GM19193 (cell line): ENCODE results near the gene ATL1.

Experiments used
- POLR2A ChIP-seq: IDR thresholded peaks from 4 replicates; pipeline ENCODE4 v1.6.1; 2011; ENCODE audit not compliant: insufficient read depth, insufficient read length; ENCODE audit errors: extremely low read depth

Gene ATL1

GRCh38 chr14:50612806-50613205 is 52.9 kb downstream of the ATL1 start:
- no peak for TF ChIP-seq POLR2A

- TF ChIP-seq POLR2A = no peak
Observed at GRCh38 chr14:50615056-50615455, 55.1 kb downstream of the ATL1 start.

GRCh38 chr14:50615552-50615951 is 55.6 kb downstream of the ATL1 start:
- TF ChIP-seq POLR2A = no peak

GRCh38 chr14:50616275-50616674 is 56.3 kb downstream of the ATL1 start:
- TF ChIP-seq POLR2A = no peak

GRCh38 chr14:50619569-50620141 is 59.7 kb downstream of the ATL1 start:
- TF ChIP-seq POLR2A = no peak

GRCh38 chr14:50620341-50620740 is 60.4 kb downstream of the ATL1 start:
- no peak for TF ChIP-seq POLR2A

GRCh38 chr14:50622978-50623377 is 63.0 kb downstream of the ATL1 start:
- TF ChIP-seq POLR2A = no peak

- TF ChIP-seq POLR2A = no peak
Observed at GRCh38 chr14:50624447-50624846, 64.5 kb downstream of the ATL1 start.

- no peak for TF ChIP-seq POLR2A
Observed at GRCh38 chr14:50631408-50631821, 71.5 kb downstream of the ATL1 start.

GRCh38 chr14:50633954-50634353 is 74.0 kb downstream of the ATL1 start:
- no peak for TF ChIP-seq POLR2A

GRCh38 chr14:50635141-50635540 is 75.2 kb downstream of the ATL1 start:
- no peak for TF ChIP-seq POLR2A

- TF ChIP-seq POLR2A = no peak
Observed at GRCh38 chr14:50647282-50647681, 87.3 kb downstream of the ATL1 start.

- TF ChIP-seq POLR2A = no peak
Observed at GRCh38 chr14:50647753-50648152, 87.8 kb downstream of the ATL1 start.

- no peak for TF ChIP-seq POLR2A
Observed at GRCh38 chr14:50649691-50650090, 89.7 kb downstream of the ATL1 start.

- TF ChIP-seq POLR2A = no peak
Observed at GRCh38 chr14:50656776-50657175, 96.8 kb downstream of the ATL1 start.

GRCh38 chr14:50657753-50658152 is 97.8 kb downstream of the ATL1 start:
- TF ChIP-seq POLR2A = no peak

- no peak for TF ChIP-seq POLR2A
Observed at GRCh38 chr14:50658203-50658602, 98.3 kb downstream of the ATL1 start.
